Measurements from ENCODE around the gene TNNT2.

The TNNT2 gene

DNA sequence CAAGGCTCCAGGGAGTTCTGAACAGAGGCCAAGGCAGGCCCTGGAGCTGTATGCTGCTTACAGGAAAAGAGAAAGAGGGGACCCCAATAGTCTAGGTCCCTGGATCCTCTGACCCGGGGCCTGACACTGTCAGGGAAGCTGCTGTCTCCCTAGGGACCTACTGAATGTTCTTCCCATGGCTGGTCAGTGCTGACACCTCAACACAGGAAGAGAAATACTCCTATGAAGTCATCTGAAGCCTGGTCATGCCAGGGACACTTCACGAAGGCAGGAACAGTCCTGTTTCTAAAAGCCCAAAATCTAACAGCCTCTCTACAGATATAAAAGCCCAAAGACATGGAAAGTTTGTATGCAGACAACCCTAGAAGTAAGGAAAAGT is 23.4 kb upstream of the TNNT2 start:
- DNase-seq = no peak

DNA sequence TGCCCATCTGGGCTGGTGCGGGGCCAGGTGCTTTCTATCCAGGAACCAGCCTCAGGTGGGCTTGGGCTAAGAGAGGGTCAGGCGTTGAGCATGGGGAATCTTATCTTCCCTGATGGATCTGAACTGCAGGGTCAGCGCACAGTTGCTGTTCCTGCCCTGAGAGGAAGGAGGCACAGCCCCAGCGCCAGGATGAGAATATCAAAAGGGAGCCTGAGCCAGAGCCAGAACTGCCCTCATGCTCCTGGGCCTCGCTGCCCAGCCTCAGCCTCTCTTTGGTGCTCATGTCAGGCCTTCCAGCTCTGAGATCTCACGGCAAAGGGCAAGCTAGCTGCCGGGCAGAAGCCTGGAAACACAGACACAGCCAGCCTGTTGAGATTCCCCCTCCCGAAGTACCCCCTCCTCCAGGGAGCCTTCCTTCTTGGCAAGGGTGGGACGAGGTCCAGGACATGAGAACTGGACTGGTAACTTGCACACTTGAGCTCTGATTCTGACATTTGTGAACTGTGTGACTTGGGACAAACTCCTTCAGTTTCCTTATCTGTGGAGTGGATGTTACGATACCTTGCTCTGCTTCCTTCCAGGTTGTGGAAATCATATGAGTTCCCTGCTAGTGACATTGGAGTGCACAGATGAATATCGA is 22.9 kb upstream of the TNNT2 start:
- no peak for DNase-seq

DNA sequence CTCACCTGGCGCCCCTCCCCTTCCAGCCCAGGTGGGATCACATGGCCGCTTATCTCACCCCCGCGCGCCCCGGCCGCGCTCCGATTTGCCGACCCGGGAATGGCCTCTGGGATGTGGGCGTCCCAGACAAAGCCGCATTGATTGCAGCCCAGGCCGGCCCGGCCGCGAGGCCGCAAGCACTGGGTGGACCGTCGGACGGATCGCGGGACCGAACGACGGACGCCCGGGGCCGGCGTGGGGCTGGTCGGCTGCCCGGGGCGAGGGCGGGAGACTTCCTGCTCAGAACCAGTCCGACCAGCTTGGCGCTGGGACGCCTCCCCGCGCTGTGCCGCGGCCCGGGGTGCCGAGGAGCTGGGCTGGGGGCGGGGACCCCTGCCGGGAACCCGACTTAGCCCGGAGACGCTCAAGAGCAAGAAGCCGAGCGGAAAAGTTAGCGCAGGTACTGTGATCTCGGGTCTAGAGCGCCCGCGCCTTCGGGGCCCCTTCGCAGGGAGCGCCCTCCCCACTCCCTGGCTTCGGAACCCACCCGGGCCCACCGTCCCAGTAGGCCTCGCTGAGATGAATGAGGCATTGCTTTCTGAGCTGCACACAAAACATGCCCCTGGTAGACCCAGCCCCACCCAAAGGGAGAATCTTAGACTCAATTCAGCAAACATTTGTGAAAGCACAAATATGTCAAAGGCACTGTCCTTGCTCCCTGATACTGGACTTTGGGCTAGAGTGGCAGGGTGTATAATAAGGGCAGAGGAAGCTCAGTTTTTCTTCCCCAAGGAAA is 22.1 kb upstream of the TNNT2 start:
- DNase-seq = no peak

DNA sequence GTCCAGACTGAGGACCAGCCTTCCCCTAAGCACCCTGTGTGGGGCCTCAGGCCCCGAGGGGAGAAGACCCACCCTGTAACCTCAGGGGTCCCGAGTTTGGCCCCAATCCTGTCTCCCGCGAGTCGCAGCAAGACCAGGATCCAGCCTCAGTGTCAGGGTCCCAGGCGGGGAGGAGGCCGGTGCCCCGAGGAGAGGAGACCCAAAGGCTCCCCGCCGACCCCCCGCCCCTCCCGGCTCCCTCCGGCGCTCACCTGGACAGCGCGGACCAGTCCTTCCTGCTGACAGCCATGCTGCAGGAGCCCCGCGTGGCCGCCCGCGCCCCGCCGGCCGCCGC is 21.5 kb upstream of the TNNT2 start, which contains the start of gene LAD1:
LAD1 (minus strand) TSS at position 307 of the 334 bp plus-strand sequence; CDS start at position 289, 18 bp downstream.
- no peak for DNase-seq

DNA sequence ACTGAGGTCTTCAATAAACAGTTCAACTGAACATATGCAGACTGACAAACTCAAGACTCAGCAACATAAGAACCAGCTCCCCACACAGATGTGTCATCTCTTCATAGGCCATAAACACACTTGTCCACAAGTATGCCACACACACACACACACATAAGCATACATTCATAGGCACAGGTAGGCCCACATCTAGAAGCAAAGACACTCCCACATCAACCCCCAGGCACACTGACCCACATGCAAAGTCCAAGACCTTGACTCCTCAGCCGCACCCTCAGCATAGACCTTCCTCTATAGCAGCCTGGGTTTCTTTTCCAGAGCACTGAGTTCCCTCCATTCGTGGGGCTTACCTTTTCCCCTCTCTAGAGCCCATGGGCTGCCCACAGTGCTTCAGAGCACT is 20.2 kb upstream of the TNNT2 start:
- DNase-seq = no peak

DNA sequence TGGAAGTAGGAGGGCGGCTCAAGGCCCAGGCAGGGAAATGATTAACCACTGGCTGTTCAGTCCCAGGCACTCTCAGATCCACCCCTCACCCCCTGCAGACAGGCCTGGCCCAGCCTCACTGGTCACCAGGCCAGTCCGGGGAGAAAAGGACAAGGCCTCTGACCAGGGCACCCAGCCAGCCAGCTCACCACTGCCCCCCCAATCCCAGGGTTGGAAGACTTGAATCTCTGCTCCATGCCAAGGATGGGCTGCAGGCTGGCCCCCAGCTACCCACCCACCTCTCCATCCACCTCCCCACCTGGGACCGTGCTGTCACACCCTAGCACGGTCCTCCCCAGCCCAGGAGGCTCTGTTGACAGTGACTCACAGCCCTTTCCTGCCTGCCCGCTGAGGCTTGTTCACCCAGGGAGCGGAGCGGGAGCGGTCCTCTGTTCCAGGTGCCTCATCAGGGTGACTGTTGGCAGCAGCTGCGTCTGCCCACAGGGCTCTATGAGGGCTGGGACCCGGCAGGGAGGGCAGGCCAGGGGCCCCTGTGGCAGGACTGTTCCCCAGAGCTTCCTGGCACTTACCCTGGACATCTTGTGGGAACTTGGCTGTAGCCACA is 19.5 kb upstream of the TNNT2 start:
- no peak for DNase-seq

DNA sequence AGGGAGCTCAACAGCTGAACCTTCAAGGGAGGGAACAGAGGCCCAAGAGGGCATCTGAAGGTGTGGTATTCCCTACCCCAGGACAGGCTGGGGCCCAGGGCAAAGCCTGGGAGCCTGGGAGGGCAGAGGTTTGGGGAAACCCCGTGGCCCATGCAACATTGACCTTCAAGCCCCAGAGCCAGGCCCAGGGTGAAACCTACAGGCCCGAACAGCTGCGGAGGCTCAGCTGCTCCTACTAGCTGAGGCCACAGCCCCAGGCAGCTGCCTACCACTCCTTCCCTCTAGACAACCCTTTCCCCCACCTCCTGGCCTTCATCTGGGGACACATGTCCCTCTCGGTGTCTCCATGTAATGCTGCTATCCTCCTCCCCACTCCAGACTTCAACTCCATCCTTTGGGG is 18.5 kb upstream of the TNNT2 start:
- DNase-seq = no peak

DNA sequence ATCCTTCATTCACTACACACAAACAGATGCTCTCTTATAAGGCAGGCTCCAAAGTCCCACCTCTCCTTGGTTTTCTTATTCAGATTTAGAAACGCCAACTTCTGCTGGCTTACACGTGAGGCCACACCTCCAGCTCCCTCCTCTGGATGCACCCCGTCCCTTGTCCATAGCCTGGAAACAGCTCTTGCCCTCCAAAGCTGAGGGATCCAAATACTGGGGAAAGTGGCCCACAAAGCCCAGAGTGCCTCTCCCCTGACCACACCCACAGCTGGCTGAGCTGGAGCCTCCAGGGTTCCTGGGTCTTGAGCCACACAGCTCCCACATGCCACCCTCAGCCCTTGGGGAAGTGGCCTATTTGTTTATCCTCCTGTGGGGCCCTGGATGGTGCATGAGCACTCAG is 17.1 kb upstream of the TNNT2 start:
- no peak for DNase-seq

DNA sequence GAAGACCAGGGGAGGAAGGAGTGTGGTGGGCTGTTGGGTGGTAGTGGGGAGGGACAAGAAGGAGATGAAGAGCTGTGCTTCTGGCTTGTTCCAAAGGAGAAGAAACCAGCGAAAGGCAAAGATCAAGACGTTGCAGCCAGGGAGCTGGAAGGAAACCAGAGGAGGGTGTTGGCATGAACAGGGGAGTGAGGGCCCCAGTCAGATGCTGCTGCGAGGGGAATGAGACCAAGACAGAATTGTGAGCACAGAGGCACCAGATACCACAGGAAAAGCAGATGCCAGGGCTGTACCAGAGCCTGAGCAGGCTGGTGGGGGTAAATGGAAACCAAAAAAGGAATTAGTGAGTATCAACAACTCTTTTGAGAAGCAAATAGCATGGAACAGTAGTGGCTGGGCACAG is 15.6 kb upstream of the TNNT2 start:
- no peak for DNase-seq

DNA sequence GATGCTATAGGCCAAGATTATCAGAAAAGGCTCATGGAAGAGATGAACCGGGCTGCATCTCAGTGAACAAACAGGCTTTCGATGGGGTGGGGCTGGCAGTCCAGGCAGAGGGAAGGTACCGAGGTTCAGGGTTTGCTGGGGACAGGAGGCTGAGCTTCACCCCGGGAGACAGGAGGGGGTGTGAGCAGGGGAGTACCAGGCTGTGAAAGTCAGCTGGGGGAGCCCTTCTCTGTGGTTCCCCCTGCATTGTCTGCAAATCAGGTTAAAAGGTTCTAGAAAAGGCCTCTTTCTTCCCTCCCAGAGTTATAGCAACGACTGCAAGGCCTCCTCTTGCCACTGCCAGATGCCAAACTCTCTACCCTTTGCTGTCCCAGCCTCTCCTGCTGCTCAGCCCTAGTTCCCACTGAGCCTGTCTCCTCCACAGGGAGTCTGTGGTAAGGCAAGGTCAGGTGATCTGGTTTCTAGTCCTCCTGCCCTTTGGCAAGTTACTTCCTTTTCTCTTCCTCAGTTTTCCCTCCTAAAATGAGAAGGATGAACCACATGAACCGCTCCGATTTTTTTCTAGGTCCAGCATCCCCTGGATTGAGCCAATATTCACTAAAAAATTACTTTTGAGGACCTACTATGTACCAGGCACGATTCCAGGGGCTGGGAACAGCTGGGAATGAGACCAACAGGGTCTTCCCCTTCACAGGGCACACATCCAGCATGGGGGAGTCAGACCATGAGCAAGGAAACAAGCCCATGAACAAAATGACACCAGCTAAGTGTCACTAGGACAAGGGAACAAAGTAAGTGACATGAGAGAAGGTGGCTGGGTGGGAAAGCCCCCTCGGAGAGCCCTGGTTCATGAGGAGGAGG is 14.4 kb upstream of the TNNT2 start:
- DNase-seq = no peak

DNA sequence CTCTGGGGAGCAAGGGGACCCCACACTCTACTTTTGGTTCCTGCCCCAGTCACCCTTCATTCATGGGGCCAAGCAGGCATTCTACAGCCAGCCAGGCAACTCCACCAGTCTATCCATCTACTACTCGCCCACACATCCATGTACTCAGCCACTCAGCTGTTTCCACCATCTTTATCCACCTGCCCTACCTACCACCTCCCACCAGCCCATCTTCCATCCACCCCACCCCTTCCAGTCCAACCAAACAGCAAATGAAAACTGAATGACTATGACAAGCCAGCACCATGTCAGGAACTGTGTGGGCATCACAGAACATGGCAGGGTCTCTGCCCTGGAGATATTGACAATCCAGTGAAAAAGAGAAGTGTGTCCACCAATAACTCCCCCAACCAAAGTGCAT is 13.7 kb upstream of the TNNT2 start:
- no peak for DNase-seq

DNA sequence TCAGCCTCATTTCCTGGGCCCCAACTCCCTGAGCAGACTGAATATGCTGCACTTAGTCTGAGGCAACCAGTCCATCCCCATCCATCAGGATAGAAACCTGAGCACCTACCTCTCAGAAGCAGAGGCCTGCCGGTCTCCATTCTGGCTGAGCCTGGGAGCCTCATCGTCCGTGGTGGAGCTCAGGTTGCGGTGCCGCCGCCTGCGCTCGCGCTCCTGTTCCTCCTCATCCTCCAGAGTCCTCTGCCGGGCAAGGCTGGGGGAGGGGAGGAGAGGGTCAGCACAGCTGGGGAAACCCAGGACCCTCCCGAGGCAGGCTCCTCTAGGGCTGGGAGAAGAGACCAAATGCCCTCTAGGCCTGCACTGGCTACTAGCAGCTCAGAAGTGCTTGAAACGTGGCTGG is 11.6 kb upstream of the TNNT2 start:
- DNase-seq = no peak

DNA sequence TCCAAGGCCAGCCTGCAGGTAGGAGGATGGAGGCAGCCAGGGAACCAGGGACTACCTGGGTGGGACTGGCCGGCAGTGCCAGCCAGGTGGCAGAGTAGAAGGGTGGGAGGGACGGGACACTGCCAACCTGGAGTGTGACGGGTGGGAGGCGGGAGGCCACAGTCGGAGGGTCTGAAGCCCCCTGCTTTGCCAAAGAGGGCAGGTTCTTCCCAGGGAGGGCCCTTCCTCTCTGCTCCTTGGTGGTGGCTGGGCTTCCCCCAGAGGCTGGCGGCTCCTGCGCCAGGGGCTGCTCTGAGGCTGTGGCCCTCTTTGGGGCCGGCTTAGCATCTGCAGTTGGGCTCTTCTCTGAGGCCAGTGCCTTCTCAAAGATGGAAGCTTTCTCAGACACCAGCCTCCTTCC is 8.7 kb upstream of the TNNT2 start:
- DNase-seq = no peak

DNA sequence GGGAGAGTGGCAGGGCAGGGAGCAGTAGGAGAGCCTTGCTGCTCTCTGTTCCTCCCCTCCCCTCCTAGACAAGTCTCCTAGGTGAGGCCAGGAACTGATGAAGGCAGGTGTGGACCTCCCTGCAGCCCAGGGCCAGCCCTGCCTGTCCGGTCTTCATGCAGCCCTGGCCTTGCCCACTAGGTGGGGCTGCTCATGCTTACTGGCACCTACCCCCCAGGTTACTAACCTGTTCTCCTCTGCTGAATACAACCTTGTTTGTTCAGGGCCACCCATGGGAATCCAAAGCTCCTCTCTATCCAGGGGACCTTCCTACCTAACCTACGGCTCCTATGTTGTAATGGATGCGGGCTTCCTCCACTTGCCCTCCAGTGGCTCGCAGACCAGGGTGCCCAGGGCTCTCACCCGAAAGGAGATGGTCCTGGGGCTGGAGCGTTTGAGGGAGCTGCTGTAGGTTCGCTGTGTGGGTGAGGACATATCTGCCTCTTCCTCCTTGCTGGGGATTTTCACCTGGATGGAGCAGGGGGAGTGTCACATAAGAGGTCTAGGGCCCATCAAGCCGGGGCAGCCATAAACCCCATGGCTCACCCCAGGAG is 7.9 kb upstream of the TNNT2 start:
- DNase-seq = peak in 2 of 4 experiments; percentile 10 to 21

DNA sequence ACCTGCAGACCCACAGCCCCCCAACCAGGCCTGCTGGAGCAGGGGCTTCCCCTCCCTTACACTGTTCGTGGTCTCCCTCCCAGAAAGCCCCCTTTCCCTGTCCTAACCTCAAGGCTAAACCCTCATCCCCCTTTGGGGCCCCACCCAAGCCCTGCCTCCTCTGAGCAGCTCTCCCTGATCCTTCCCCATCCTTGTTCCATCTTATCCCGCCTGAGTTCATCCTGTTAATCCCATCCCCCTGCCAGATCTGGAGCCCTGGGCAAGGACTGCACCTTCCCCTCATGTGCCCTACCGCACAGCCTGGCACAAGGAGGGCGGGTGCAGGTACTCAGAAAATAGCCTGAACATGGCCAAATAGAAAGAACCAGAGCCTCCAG is 6.9 kb upstream of the TNNT2 start:
- no peak for DNase-seq

DNA sequence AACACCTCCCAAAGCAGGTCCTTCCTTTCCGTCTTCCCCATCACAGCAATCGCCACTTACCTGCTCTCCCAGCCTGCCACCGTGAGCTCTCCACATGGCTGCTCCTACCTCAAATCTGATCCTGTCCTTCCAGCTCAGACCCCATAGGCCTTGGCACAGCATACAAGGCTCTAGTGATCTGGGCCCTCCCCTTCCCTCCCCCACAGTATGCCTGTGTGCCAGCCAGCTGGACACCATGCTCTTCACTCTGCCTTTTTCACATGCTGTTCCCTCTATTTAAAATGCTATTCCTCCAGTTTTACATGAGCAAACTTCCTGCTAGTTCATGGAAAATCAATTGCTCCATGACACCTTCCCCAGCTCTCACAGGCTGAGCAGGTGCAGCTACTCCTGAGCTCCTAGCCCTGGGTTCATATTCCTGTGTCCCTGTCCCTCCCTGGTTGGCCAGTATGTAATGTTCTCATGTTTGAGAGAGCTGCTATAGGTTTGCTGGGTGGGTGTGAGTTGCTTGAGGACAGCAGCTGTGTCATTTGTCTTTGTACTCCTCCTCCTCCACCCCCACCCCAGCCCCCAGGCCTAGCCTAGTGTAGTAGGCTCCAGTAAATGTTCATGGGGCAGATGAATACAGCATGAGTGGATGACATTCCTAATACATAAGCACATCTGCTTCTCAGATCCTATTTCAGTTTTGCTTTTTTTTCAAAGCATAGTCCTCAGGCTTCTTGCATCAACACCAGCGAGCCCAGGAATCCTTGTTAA is 6.3 kb upstream of the TNNT2 start:
- no peak for DNase-seq

DNA sequence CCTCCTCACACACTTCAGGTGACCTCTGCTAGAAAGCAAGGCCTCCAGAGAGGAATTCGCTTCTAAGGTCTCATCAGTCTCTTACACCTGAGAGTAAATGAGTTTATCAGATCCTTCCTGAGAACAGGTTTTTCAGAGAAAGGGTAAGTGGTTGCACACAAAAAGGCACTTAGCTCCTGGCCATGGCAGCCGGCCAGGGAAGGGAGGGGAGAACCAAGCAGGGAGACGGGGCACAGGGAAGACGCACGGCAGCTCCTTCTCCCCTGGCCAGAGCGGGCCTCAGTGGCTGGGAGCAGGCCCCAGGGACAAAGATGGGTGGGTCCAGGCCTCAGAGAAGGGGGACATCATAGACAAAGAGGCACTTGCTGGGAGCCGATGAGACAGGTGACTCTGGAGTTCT is 3.6 kb upstream of the TNNT2 start:
- DNase-seq = no peak

DNA sequence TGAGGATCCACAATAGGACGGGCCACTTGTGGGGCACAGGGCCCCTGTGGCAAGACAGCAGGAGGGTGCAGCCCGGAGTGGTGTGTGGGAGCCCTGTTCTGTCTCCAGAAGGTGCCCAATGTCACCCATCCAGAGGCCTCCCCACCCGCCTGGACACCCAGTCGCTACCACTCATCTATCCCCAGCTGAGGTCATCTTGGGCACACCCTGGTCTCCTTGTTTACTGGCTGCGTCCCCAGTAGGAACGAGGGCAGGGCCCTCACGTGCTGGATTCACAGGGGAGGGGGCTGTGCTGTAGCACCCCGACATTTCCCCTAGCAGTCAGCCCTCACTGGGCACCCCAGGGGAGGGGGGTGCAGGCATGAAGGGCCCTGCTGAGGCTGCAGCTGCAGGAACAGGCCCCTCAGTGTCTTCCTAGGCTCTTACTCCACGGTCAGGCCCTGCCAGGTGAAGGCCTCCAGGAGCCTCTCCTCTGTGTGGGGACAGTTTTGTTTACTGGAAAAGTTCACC is 2.3 kb upstream of the TNNT2 start:
- DNase-seq = no peak

DNA sequence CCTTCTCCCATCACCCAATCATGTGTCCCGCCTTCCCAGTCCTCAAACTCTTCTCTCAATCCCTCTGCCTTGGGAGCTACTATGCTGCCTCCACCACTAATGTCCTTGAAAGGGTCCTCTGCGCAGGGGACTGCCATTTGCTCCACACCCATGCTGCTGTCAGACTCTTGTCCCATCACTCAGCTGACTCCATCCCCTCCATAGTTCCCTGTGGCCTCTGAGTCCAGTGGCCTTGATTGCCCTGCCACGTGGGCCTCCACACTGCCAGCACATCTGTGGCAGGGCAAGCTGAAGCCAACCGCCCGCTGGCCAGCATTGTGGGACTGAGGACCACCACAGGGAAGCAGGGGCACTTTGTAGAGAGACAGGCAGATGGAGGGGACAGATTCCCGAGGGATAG is 1.3 kb upstream of the TNNT2 start:
- DNase-seq = no peak

DNA sequence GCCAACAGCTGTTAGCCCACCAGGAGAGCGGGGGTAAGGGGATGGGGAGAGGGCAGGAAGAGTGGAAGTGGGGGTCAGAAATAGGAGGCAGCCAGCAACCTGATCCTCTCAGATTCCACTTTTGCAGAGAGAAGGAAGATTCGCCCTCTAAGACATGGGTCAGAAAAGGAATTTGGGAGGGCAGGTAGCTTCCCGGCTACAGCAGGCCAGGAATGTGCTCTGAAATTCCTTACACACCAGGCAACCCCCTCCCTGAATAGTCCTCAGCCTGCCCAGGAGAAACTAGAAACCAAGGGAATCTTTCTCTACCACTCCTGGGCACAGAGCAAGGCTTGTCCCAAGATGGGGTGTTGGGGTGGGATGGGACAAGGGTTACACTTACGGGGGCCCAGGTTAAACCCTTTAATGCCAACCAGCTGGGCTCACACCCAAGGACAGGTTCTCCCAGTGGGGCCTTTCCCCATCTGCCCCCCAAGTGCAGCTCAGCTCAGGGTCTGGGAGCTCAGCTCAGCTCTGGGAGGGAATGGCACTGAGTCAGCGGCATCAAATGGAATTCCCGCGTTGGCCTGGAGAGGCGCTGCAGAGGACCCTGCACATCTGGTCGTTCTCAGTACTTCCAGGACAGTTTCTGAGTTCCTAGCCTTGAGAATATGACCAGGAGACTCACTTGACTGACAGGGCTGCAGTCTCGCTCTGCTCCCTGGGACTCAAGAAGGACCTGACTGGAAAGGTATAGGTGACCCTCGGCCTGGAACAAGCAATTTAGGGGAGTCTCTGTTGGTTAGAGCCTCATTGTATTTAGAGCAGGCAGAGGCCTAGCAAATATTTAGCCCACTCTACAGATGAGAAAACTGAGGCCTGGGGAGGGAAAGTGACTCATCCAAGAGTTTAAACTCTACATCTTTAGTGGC is 761 bp downstream of the TNNT2 start:
- no peak for DNase-seq

DNA sequence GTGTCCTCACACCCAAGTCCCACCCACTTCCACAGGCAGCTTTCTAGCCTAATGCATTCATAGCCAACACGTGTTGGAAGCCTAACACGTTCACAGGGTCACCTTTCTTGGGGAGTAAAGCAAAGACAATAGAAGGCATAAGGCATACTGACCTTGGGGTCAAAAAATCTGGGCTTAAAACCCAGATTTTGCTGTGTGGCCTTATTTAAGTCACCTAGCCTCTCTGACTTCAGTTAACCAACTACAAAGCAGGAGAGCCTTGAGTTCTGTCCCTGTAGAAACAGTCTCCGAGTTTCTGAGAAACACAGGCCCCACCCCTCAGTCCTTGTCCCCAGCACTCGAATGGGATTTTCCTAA is 1.4 kb downstream of the TNNT2 start:
- DNase-seq = no peak

Data from activated naive CD4-positive, alpha-beta T cell (primary cell).